GM23338 (cell line): ENCODE data around the gene RAB11A. TPM values are rescaled to one million over a fixed set of nuclear protein-coding genes. Genes with fewer than 3 reads are reported as not detected.
A peak's percentile ranks its signal among the peaks of the same experiment; 100 is the strongest.

Experiments used
- ATAC-seq: fragments of 200-7000 bp; cut with Tn5 transposase; 3 replicates; pipeline ENCODE4 v1.9.1; 2020
- DNase-seq: peaks from one replicate; pipeline ENCODE4 v3.0.0-alpha.2; 2015; ENCODE audit warnings: low spot score
- H2AFZ ChIP-seq: fragments of 200-600 bp; sonication (generic); 2 replicates; pipeline ENCODE4 v1.8.0; 2016; ENCODE audit warnings: antibody characterized with exemption, mild to moderate bottlenecking, moderate library complexity
- H3F3A ChIP-seq: fragments of 200-600 bp; sonication (generic); replicated peaks from 2 replicates; pipeline ENCODE4 v1.8.0; 2017; ENCODE audit warnings: antibody characterized with exemption, mixed run types, low read depth
- H3K27ac ChIP-seq: fragments of 200-600 bp; sonication (generic); 2 replicates; pipeline ENCODE4 v1.6.1; 2016; ENCODE audit warnings: low read depth
- H3K27me3 ChIP-seq: fragments of 200-600 bp; sonication (generic); 2 replicates; pipeline ENCODE4 v1.8.0; 2016; ENCODE audit warnings: mild to moderate bottlenecking, mixed run types, moderate library complexity; ENCODE audit not compliant: insufficient read depth
- H3K36me3 ChIP-seq: fragments of 200-600 bp; sonication (generic); 2 replicates; pipeline ENCODE4 v1.8.0; 2016; ENCODE audit warnings: mild to moderate bottlenecking; ENCODE audit not compliant: insufficient read depth
- H3K4me1 ChIP-seq: fragments of 200-600 bp; sonication (generic); 2 replicates; pipeline ENCODE4 v1.8.0; 2016; ENCODE audit warnings: mild to moderate bottlenecking, moderate library complexity; ENCODE audit not compliant: insufficient read depth
- H3K4me2 ChIP-seq: fragments of 200-600 bp; sonication (generic); 2 replicates; pipeline ENCODE4 v1.7.1; 2017; ENCODE audit warnings: mixed run types
- H3K4me3 ChIP-seq: fragments of 200-600 bp; sonication (generic); 2 replicates; pipeline ENCODE4 v1.6.1; 2016; ENCODE audit warnings: mixed run types
- H3K79me2 ChIP-seq: fragments of 200-600 bp; sonication (generic); replicated peaks from 2 replicates; pipeline ENCODE4 v1.8.0; 2017; ENCODE audit warnings: mild to moderate bottlenecking; ENCODE audit not compliant: insufficient read depth
- H3K9me2 ChIP-seq: fragments of 200-600 bp; sonication (generic); 2 replicates; pipeline ENCODE4 v1.8.0; 2017; ENCODE audit not compliant: insufficient read depth
- H4K20me1 ChIP-seq: fragments of 200-600 bp; sonication (generic); replicated peaks from 2 replicates; pipeline ENCODE4 v1.8.0; 2017; ENCODE audit warnings: mild to moderate bottlenecking; ENCODE audit not compliant: insufficient read depth
- H3K27ac Mint-ChIP-seq: 2 replicates; pipeline ENCODE4 v1.8.0; 2020; ENCODE audit warnings: inconsistent platforms, mild to moderate bottlenecking, moderate library complexity, mixed read lengths
- H3K27me3 Mint-ChIP-seq: 3 replicates; pipeline ENCODE4 v1.8.0; 2022; ENCODE audit warnings: low read depth, mild to moderate bottlenecking, moderate library complexity, mixed read lengths, inconsistent platforms; ENCODE audit not compliant: insufficient read depth, poor library complexity
- H3K36me3 Mint-ChIP-seq: 3 replicates; pipeline ENCODE4 v1.8.0; 2021; ENCODE audit warnings: low read depth, mild to moderate bottlenecking, inconsistent platforms, moderate library complexity, mixed read lengths
- H3K4me1 Mint-ChIP-seq: 3 replicates; pipeline ENCODE4 v1.8.0; 2020; ENCODE audit warnings: mild to moderate bottlenecking, inconsistent platforms, mixed read lengths
- H3K4me3 Mint-ChIP-seq: 3 replicates; pipeline ENCODE4 v1.8.0; 2021; ENCODE audit warnings: moderate library complexity, mild to moderate bottlenecking, inconsistent platforms, mixed read lengths
- H3K9me3 Mint-ChIP-seq: 3 replicates; pipeline ENCODE4 v1.8.0; 2020; ENCODE audit warnings: moderate library complexity, mild to moderate bottlenecking, inconsistent platforms, mixed read lengths
- EZH2 ChIP-seq: fragments of 200-600 bp; sonication (generic); IDR thresholded peaks from one replicate; pipeline ENCODE4 v1.8.0; 2017; ENCODE audit warnings: antibody characterized with exemption, mild to moderate bottlenecking, low read depth; ENCODE audit not compliant: unreplicated experiment
- JUNB ChIP-seq: IDR thresholded peaks from one replicate; pipeline ENCODE4 v1.6.1; 2016; ENCODE audit warnings: antibody characterized with exemption; ENCODE audit not compliant: unreplicated experiment
- NANOG ChIP-seq: IDR thresholded peaks from 2 replicates; pipeline ENCODE4 v1.6.1; 2016; ENCODE audit warnings: antibody characterized with exemption, borderline replicate concordance
- POLR2AphosphoS5 ChIP-seq: IDR thresholded peaks from 2 replicates; pipeline ENCODE4 v1.6.1; 2016; ENCODE audit warnings: antibody characterized with exemption, low read depth
- STAT1 ChIP-seq: IDR thresholded peaks from one replicate; pipeline ENCODE4 v1.6.1; 2016; ENCODE audit warnings: antibody characterized with exemption; ENCODE audit not compliant: unreplicated experiment
- ZNF331 ChIP-seq: fragments of 250-450 bp; sonication (Bioruptor Pico); IDR thresholded peaks from 2 replicates; pipeline ENCODE4 v1.5.0; 2020; ENCODE audit warnings: low read depth, mild to moderate bottlenecking, moderate library complexity
- polyA plus RNA-seq: library from polyadenylated mRNA; unstranded; fragments of >200 nt; fragmentation: Nextera tagmentation; extraction: Ambion mirVana; gene quantifications from 2 replicates; pipeline ENCODE4 v1.2.1, GENCODE V29; 2016
- total RNA-seq: library from RNA; depleted of rRNA; stranded (reverse); fragments of >200 nt; shearing (Covaris generic); gene quantifications from 2 replicates; pipeline ENCODE4 v1.2.3, GENCODE V29; 2014
- TF ChIP-seq, protein P1 (sequence below): fragments of 250-450 bp; sonication (Bioruptor Pico); IDR thresholded peaks from 2 replicates; pipeline ENCODE4 v1.5.0; 2020; ENCODE audit warnings: mild to moderate bottlenecking, moderate library complexity
- TF ChIP-seq, protein P2 (sequence below), 2 experiments: fragments of 200-600 bp in 1 of 2; sonication (generic) in 1 of 2; conservative IDR thresholded peaks; 2 replicates each; pipeline versions ENCODE4 v1.5.1 to v1.6.1; 2016 to 2017; ENCODE audit warnings: antibody characterized with exemption in 2 of 2, low read depth in 2 of 2, mild to moderate bottlenecking in 2 of 2, moderate library complexity in 1 of 2

The RAB11A gene
- total and polyA plus RNA-seq, 2 experiments from 2014 or later, result 251 to 369 TPM

DNA sequence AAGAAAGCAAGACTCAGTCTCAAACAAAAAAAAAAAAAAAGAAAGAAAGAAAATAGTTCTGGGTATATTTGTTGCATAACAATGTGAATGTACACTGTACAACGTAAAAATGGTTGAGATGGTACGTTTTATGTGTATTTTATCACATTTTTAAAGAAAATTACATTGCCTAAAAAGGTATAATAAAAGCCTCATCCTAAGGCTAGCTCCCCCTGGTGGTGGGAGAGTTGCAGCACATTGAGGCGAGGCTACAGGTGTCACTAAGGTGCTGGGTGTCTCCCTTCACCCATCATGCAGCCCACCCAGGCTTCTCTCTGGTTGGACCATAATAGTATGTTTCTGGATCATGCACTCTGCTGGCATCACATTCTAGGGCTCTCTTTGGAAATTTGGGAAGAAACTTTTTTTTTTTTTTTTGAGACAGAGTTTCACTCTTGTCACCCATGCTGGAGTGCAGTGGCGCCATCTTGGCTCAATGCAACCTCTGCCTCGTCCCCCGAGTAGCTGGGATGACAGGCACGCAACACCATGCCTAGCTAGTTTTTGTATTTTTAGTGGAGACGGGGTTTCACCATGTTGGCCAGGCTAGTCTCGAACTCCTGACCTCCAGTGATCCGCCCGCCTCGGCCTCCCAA lies 12.4 kb upstream of the RAB11A start:
- peak; percentile 89 for ATAC-seq

GRCh38 chr15:65857718-65858402 lies 11.4 kb upstream of the RAB11A start:
- DNase-seq (no peak), ATAC-seq (no peak)
- no peak overlapping the region for H3K27ac ChIP-seq
- no peaks in the 10 kb centered on the region for H3F3A ChIP-seq
- H2AFZ ChIP-seq, result no peak overlapping the region
- Mint-ChIP-seq H3K9me3 (no peaks in the 10 kb centered on the region; the same call in 2 of the 3 replicates), H3K4me3 (no peak overlapping the region), H3K4me1 (peaks cover 20% of the 10 kb centered on the region), H3K27me3 (peaks cover 11% of the 10 kb centered on the region), H3K36me3 (no peaks in the 10 kb centered on the region), H3K27ac (no peak overlapping the region)
- no peak overlapping the region for H3K4me2 ChIP-seq
- no peaks in the 10 kb centered on the region for H3K79me2 ChIP-seq
- H3K36me3 ChIP-seq, result no peaks in the 10 kb centered on the region
- no peaks in the 10 kb centered on the region for H3K9me2 ChIP-seq
- H3K27me3 ChIP-seq, result no peaks in the 10 kb centered on the region
- peaks cover 5% of the 10 kb centered on the region; the same call in 1 of the 2 replicates for H3K4me1 ChIP-seq
- no peak overlapping the region for H3K4me3 ChIP-seq
- no peaks in the 10 kb centered on the region for H4K20me1 ChIP-seq
- TF ChIP-seq ZNF331 (CRISPR knock-in tag), result no peak
- TF ChIP-seq NANOG, result no peak
- TF ChIP-seq, protein P1, sequence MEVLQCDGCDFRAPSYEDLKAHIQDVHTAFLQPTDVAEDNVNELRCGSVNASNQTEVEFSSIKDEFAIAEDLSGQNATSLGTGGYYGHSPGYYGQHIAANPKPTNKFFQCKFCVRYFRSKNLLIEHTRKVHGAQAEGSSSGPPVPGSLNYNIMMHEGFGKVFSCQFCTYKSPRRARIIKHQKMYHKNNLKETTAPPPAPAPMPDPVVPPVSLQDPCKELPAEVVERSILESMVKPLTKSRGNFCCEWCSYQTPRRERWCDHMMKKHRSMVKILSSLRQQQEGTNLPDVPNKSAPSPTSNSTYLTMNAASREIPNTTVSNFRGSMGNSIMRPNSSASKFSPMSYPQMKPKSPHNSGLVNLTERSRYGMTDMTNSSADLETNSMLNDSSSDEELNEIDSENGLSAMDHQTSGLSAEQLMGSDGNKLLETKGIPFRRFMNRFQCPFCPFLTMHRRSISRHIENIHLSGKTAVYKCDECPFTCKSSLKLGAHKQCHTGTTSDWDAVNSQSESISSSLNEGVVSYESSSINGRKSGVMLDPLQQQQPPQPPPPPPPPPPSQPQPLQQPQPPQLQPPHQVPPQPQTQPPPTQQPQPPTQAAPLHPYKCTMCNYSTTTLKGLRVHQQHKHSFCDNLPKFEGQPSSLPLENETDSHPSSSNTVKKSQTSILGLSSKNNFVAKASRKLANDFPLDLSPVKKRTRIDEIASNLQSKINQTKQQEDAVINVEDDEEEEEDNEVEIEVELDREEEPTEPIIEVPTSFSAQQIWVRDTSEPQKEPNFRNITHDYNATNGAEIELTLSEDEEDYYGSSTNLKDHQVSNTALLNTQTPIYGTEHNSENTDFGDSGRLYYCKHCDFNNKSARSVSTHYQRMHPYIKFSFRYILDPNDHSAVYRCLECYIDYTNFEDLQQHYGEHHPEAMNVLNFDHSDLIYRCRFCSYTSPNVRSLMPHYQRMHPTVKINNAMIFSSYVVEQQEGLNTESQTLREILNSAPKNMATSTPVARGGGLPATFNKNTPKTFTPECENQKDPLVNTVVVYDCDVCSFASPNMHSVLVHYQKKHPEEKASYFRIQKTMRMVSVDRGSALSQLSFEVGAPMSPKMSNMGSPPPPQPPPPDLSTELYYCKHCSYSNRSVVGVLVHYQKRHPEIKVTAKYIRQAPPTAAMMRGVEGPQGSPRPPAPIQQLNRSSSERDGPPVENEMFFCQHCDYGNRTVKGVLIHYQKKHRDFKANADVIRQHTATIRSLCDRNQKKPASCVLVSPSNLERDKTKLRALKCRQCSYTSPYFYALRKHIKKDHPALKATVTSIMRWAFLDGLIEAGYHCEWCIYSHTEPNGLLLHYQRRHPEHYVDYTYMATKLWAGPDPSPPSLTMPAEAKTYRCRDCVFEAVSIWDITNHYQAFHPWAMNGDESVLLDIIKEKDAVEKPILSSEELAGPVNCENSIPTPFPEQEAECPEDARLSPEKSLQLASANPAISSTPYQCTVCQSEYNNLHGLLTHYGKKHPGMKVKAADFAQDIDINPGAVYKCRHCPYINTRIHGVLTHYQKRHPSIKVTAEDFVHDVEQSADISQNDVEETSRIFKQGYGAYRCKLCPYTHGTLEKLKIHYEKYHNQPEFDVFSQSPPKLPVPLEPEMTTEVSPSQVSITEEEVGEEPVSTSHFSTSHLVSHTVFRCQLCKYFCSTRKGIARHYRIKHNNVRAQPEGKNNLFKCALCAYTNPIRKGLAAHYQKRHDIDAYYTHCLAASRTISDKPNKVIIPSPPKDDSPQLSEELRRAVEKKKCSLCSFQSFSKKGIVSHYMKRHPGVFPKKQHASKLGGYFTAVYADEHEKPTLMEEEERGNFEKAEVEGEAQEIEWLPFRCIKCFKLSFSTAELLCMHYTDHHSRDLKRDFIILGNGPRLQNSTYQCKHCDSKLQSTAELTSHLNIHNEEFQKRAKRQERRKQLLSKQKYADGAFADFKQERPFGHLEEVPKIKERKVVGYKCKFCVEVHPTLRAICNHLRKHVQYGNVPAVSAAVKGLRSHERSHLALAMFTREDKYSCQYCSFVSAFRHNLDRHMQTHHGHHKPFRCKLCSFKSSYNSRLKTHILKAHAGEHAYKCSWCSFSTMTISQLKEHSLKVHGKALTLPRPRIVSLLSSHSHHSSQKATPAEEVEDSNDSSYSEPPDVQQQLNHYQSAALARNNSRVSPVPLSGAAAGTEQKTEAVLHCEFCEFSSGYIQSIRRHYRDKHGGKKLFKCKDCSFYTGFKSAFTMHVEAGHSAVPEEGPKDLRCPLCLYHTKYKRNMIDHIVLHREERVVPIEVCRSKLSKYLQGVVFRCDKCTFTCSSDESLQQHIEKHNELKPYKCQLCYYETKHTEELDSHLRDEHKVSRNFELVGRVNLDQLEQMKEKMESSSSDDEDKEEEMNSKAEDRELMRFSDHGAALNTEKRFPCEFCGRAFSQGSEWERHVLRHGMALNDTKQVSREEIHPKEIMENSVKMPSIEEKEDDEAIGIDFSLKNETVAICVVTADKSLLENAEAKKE (CRISPR knock-in tag), result no peak
- TF ChIP-seq JUNB, result no peak
- no peak for TF ChIP-seq STAT1
- no peak for TF ChIP-seq POLR2AphosphoS5
- TF ChIP-seq EZH2, result no peak

More for the DNA sequence above, 12.4 kb upstream of the RAB11A start:
- H3K4me3 Mint-ChIP-seq, result no peak overlapping the region
- Histone ChIP-seq H3K9me2 (no peaks in the 10 kb centered on the region), H3K4me3 (no peak overlapping the region), H3K4me2 (no peak overlapping the region), H3F3A (no peaks in the 10 kb centered on the region), H3K27ac (no peak overlapping the region), H3K27me3 (no peaks in the 10 kb centered on the region), H4K20me1 (no peaks in the 10 kb centered on the region), H3K36me3 (no peaks in the 10 kb centered on the region), H2AFZ (no peak overlapping the region), H3K4me1 (peaks cover 5% of the 10 kb centered on the region; the same call in 1 of the 2 replicates), H3K79me2 (no peaks in the 10 kb centered on the region)
- peaks cover 8% of the 10 kb centered on the region for H3K27me3 Mint-ChIP-seq
- TF ChIP-seq NANOG, result no peak
- TF ChIP-seq, protein P2, sequence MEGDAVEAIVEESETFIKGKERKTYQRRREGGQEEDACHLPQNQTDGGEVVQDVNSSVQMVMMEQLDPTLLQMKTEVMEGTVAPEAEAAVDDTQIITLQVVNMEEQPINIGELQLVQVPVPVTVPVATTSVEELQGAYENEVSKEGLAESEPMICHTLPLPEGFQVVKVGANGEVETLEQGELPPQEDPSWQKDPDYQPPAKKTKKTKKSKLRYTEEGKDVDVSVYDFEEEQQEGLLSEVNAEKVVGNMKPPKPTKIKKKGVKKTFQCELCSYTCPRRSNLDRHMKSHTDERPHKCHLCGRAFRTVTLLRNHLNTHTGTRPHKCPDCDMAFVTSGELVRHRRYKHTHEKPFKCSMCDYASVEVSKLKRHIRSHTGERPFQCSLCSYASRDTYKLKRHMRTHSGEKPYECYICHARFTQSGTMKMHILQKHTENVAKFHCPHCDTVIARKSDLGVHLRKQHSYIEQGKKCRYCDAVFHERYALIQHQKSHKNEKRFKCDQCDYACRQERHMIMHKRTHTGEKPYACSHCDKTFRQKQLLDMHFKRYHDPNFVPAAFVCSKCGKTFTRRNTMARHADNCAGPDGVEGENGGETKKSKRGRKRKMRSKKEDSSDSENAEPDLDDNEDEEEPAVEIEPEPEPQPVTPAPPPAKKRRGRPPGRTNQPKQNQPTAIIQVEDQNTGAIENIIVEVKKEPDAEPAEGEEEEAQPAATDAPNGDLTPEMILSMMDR (conservative IDR thresholded peaks at IDR 0.05; ENCODE audit: low read depth in 2 of 2), result peak; percentile 83 to 98
- peaks cover 15% of the 10 kb centered on the region for H3K4me1 Mint-ChIP-seq
- H3K27ac Mint-ChIP-seq, result no peak overlapping the region
- no peaks in the 10 kb centered on the region; the same call in 2 of the 3 replicates for H3K9me3 Mint-ChIP-seq
- peak; percentile 89 for DNase-seq
- H3K36me3 Mint-ChIP-seq, result no peaks in the 10 kb centered on the region
